Testis (tissue), 3 donors: Measurements from ENCODE around the gene XYLT1. TPM values are rescaled to one million over a fixed set of nuclear protein-coding genes. Genes with fewer than 3 reads are reported as not detected.

ENCODE experiments used
- DNase-seq: peaks from one replicate; pipeline ENCODE4 v3.0.0-alpha.2; 2019
- H3K27ac ChIP-seq, 2 donors: fragments of 200-600 bp; sonication (generic); one replicate each; pipeline ENCODE4 v1.5.1; 2019
- H3K27me3 ChIP-seq: fragments of 200-600 bp; sonication (generic); one replicate; pipeline ENCODE4 v1.5.1; 2019
- H3K36me3 ChIP-seq: fragments of 200-600 bp; sonication (generic); one replicate; pipeline ENCODE4 v1.5.1; 2017; ENCODE audit warnings: low read depth; ENCODE audit errors: missing control alignments
- H3K4me1 ChIP-seq: fragments of 200-600 bp; sonication (generic); one replicate; pipeline ENCODE4 v1.5.1; 2019
- H3K4me3 ChIP-seq, 2 donors: fragments of 200-600 bp; sonication (generic); one replicate each; pipeline ENCODE4 v1.5.1; 2017 to 2019
- H3K9me3 ChIP-seq: fragments of 200-600 bp; sonication (generic); one replicate; pipeline ENCODE4 v1.5.1; 2017
- CTCF ChIP-seq, 3 experiments: fragments of 450-650 bp in 2 of 3; fragments of 200-600 bp in 1 of 3; sonication (generic) in 1 of 3; IDR thresholded peaks; one replicate each; pipeline ENCODE4 v1.5.1; 2016 to 2019; ENCODE audit warnings: antibody characterized with exemption in 3 of 3, mild to moderate bottlenecking in 2 of 3, moderate library complexity in 1 of 3
- POLR2A ChIP-seq: fragments of 450-650 bp; IDR thresholded peaks from one replicate; pipeline ENCODE4 v1.6.1; 2017; ENCODE audit warnings: antibody characterized with exemption, mild to moderate bottlenecking, moderate library complexity
- WGBS, 2 donors: methylation state at CpG; one replicate each; pipeline ENCODE4 v1.1.5; 2018; 5-methylcytosine and 5-hydroxymethylcytosine counted together
- intact Hi-C: fragments of 100-400 bp; cut with DNase I; formaldehyde crosslinking; loops from one replicate; pipeline ENCODE4 v1.15.1; 2023; ENCODE audit warnings: low total_unique reads
- polyA plus RNA-seq: library from polyadenylated mRNA; stranded (reverse); fragments of 350-450 nt; fragmentation: Illumina TruSeq; extraction: RNeasy Lipid Tissue Mini Kit (QIAGEN cat#74804); gene quantifications from one replicate; pipeline ENCODE4 v1.2.3, GENCODE V29; 2014; ENCODE audit warnings: low read depth, low replicate concordance; ENCODE audit not compliant: insufficient read depth
- total RNA-seq, 2 donors: library from RNA; depleted of rRNA; stranded (reverse); fragments of >200 nt; gene quantifications; one replicate each; pipeline ENCODE4 v1.2.3, GENCODE V29; 2016

Gene XYLT1
- total and polyA plus RNA-seq, 3 donors from 2014 or later = 6.5 to 20.7 (median 13.6) TPM

DNA sequence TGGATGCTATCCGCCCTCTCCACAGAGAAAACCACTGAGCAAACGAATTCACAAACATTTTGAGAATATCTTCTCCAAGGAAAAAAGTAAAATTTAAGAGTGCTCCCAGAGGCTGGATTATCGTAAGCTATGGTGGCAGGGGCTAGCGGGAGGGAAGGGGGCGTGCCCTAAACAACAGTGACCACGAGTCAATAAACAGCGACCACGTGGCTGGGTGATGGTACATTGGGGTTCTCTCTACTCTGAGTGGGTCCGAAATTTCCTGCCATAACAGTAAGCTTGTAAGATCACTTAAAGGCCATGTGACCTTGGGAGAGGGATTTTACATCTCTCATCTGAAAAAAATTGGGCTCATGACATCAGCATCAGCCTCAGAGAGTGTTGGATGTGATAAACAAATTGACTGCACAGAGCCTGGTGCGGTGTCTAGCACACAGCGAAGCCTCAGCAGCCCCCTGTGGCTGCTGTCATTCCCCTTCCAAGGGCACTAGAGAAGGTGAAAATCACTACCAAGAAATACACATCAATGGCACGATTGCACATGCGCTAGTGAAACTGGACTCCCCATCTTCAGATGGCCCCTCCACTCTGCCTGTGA, 213.2 kb downstream of the XYLT1 start:
- no peaks in the 10 kb centered on the region for H3K27me3 ChIP-seq
- TF ChIP-seq CTCF (IDR thresholded peaks at IDR 0.05) (no peak), POLR2A (no peak)
- no peak overlapping the region for H3K4me3 ChIP-seq
- no peaks in the 10 kb centered on the region for H3K36me3 ChIP-seq
- no peaks in the 10 kb centered on the region for H3K9me3 ChIP-seq
- H3K27ac ChIP-seq = no peak overlapping the region
- no peaks in the 10 kb centered on the region for H3K4me1 ChIP-seq
- 91 to 92% methylated on average over 10 to 13 of the region's 13 CpGs for WGBS, 2 donors
- intact Hi-C loops = no loop called here
- DNase-seq = no peak

DNA sequence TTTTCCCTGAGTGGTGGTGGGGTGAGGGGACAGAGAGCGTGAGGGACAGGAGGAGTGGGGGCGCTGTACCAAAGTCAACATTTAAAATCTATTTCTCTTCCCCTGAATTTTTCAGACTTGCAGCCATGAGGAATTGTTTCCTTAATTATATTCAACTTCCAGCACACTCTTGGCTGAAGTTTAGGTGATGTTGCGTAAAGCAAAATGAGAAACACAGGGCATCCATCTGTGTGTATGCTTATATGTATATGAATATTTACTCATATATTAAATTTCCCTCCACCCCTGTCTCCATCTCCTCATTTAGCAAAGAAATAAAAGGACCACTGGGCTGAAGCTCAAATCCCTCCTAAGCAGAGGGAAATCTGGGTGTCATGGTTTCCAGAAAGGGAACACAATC, 218.1 kb downstream of the XYLT1 start:
- Histone ChIP-seq H3K4me3 (no peak overlapping the region), H3K4me1 (no peaks in the 10 kb centered on the region), H3K36me3 (no peaks in the 10 kb centered on the region), H3K9me3 (no peaks in the 10 kb centered on the region), H3K27ac (no peak overlapping the region), H3K27me3 (no peaks in the 10 kb centered on the region)
- WGBS, 2 donors = 85 to 97% methylated on average over 3 of the region's 3 CpGs
- DNase-seq = no peak
- no peak for TF ChIP-seq CTCF (IDR thresholded peaks at IDR 0.05)
- no peak for TF ChIP-seq POLR2A
- intact Hi-C loops = no loop called here

GRCh38 chr16:17252064-17252463, 218.7 kb downstream of the XYLT1 start:
- H3K4me3 ChIP-seq = no peak overlapping the region
- DNase-seq = no peak
- intact Hi-C loops = no loop called here
- 89 to 92% methylated on average over 7 of the region's 7 CpGs for WGBS, 2 donors
- H3K4me1 ChIP-seq = no peaks in the 10 kb centered on the region
- no peak overlapping the region for H3K27ac ChIP-seq
- TF ChIP-seq CTCF (IDR thresholded peaks at IDR 0.05) (no peak), POLR2A (no peak)
- H3K27me3 ChIP-seq = no peaks in the 10 kb centered on the region
- H3K9me3 ChIP-seq = no peaks in the 10 kb centered on the region
- H3K36me3 ChIP-seq = no peaks in the 10 kb centered on the region

DNA sequence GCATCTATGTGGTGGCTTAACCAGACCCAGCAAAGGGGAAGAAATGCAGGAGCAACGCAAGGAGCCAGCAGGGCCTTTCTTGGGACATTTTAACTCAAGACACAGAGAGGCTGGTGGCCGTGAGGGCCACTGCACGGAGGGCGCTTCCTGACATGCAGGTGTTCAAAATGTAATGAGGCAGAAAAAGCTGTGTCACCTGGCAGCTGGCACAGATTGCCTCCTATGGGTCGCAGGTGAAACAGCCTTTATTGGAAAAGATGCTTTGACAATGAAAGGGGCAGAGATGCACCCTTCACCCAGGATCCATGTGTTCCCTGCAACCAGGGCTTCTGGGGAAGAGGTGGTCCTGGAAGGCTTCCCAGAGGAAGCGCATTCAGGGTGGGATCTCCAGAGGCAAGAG, 219.3 kb downstream of the XYLT1 start:
- TF ChIP-seq POLR2A (no peak), CTCF (IDR thresholded peaks at IDR 0.05) (no peak)
- Histone ChIP-seq H3K4me1 (no peaks in the 10 kb centered on the region), H3K4me3 (no peak overlapping the region), H3K9me3 (no peaks in the 10 kb centered on the region), H3K27me3 (no peaks in the 10 kb centered on the region), H3K27ac (no peak overlapping the region), H3K36me3 (no peaks in the 10 kb centered on the region)
- DNase-seq = no peak
- 88 to 98% methylated on average over 6 of the region's 6 CpGs for WGBS, 2 donors
- intact Hi-C loops = no loop called here
